ENCODE results near the gene TTC28.

The TTC28 gene

GRCh38 chr22:27999876-28000275 lies 679.8 kb downstream of the TTC28 start:
- Histone ChIP-seq H3K4me3 (ENCODE audit: insufficient read depth, low read length, poor library complexity, severe bottlenecking) (no peak overlapping the region), H3F3A (ENCODE audit: insufficient read depth) (no peaks in the 10 kb centered on the region), H3K9ac (ENCODE audit: low read length) (no peak overlapping the region), H4K20me1 (ENCODE audit: low read depth, low read length) (no peaks in the 10 kb centered on the region), H3K4me2 (ENCODE audit: low read depth, low read length, poor library complexity, severe bottlenecking) (no peak overlapping the region), H3K36me3 (ENCODE audit: low read length) (no peaks in the 10 kb centered on the region), H2AFZ (ENCODE audit: low read depth, low read length, severe bottlenecking) (no peak overlapping the region), H3K27me3 (ENCODE audit: low read length) (no peaks in the 10 kb centered on the region), H3K9me3 (ENCODE audit: insufficient read depth, low read length) (no peaks in the 10 kb centered on the region), H3K79me2 (ENCODE audit: insufficient read depth, low read length) (no peaks in the 10 kb centered on the region), H3K27ac (ENCODE audit: low read depth, low read length) (no peak overlapping the region), H3K9me2 (replicated peaks; ENCODE audit: insufficient read depth, low read length) (no peaks in the 10 kb centered on the region)
- TF ChIP-seq EZH2phosphoT487 (conservative IDR thresholded peaks at IDR 0.05; ENCODE audit: low read length) (no peak), CTCF (IDR thresholded peaks at IDR 0.05; ENCODE audit: insufficient read depth, low read length, poor library complexity, severe bottlenecking) (no peak)

GRCh38 chr22:27998511-27999410 lies 680.9 kb downstream of the TTC28 start:
- Histone ChIP-seq H3K4me2 (ENCODE audit: low read depth, low read length, poor library complexity, severe bottlenecking) (no peak overlapping the region), H3K27me3 (ENCODE audit: low read length) (no peaks in the 10 kb centered on the region), H2AFZ (ENCODE audit: low read depth, low read length, severe bottlenecking) (no peak overlapping the region), H3K9me2 (replicated peaks; ENCODE audit: insufficient read depth, low read length) (no peaks in the 10 kb centered on the region), H4K20me1 (ENCODE audit: low read depth, low read length) (no peaks in the 10 kb centered on the region), H3K9me3 (ENCODE audit: insufficient read depth, low read length) (no peaks in the 10 kb centered on the region), H3K9ac (ENCODE audit: low read length) (no peak overlapping the region), H3F3A (ENCODE audit: insufficient read depth) (no peaks in the 10 kb centered on the region), H3K27ac (ENCODE audit: low read depth, low read length) (no peak overlapping the region), H3K79me2 (ENCODE audit: insufficient read depth, low read length) (no peaks in the 10 kb centered on the region), H3K36me3 (ENCODE audit: low read length) (no peaks in the 10 kb centered on the region), H3K4me3 (ENCODE audit: insufficient read depth, low read length, poor library complexity, severe bottlenecking) (no peak overlapping the region)
- TF ChIP-seq CTCF (IDR thresholded peaks at IDR 0.05; ENCODE audit: insufficient read depth, low read length, poor library complexity, severe bottlenecking) (no peak), EZH2phosphoT487 (conservative IDR thresholded peaks at IDR 0.05; ENCODE audit: low read length) (no peak)

- H2AFZ ChIP-seq (ENCODE audit: low read depth, low read length, severe bottlenecking) = no peak overlapping the region
- no peaks in the 10 kb centered on the region for H3K27me3 ChIP-seq (ENCODE audit: low read length)
- no peaks in the 10 kb centered on the region for H3F3A ChIP-seq (ENCODE audit: insufficient read depth)
- TF ChIP-seq EZH2phosphoT487 (conservative IDR thresholded peaks at IDR 0.05; ENCODE audit: low read length) (no peak), CTCF (IDR thresholded peaks at IDR 0.05; ENCODE audit: insufficient read depth, low read length, poor library complexity, severe bottlenecking) (no peak)
- H4K20me1 ChIP-seq (ENCODE audit: low read depth, low read length) = no peaks in the 10 kb centered on the region
- no peak overlapping the region for H3K27ac ChIP-seq (ENCODE audit: low read depth, low read length)
- no peak overlapping the region for H3K9ac ChIP-seq (ENCODE audit: low read length)
- no peak overlapping the region for H3K4me2 ChIP-seq (ENCODE audit: low read depth, low read length, poor library complexity, severe bottlenecking)
- no peaks in the 10 kb centered on the region for H3K9me3 ChIP-seq (ENCODE audit: insufficient read depth, low read length)
- H3K79me2 ChIP-seq (ENCODE audit: insufficient read depth, low read length) = no peaks in the 10 kb centered on the region
- H3K9me2 ChIP-seq (replicated peaks; ENCODE audit: insufficient read depth, low read length) = no peaks in the 10 kb centered on the region
- no peaks in the 10 kb centered on the region for H3K36me3 ChIP-seq (ENCODE audit: low read length)
- H3K4me3 ChIP-seq (ENCODE audit: insufficient read depth, low read length, poor library complexity, severe bottlenecking) = no peak overlapping the region
Measured at GRCh38 chr22:27997538-27997937, 682.1 kb downstream of the TTC28 start.

Measured in SU-DHL-6 (cell line).